Sigmoid colon (tissue), 7 donors: Measurements from ENCODE around the gene MEX3C. TPM values are rescaled to one million over a fixed set of nuclear protein-coding genes. Genes with fewer than 3 reads are reported as not detected.

ENCODE experiments used
- DNase-seq: peaks from one replicate; pipeline ENCODE4 v3.0.0-alpha.2; 2019
- H3K27ac ChIP-seq, 4 donors: fragments of 200-600 bp; sonication (generic); one replicate each; pipeline ENCODE4 v1.5.1; 2016 to 2019; ENCODE audit warnings: mild to moderate bottlenecking in 1 of 4
- H3K27me3 ChIP-seq, 3 donors: fragments of 200-600 bp; sonication (generic); one replicate each; pipeline ENCODE4 v1.5.1; 2019; ENCODE audit warnings: mild to moderate bottlenecking in 1 of 3
- H3K36me3 ChIP-seq, 4 donors: fragments of 200-600 bp; sonication (generic); one replicate each; pipeline ENCODE4 v1.5.1; 2016 to 2019
- H3K4me1 ChIP-seq, 4 donors: fragments of 200-600 bp; sonication (generic); one replicate each; pipeline ENCODE4 v1.5.1; 2017 to 2019
- H3K4me3 ChIP-seq, 4 donors: fragments of 200-600 bp; sonication (generic); one replicate each; pipeline ENCODE4 v1.5.1; 2017 to 2019; ENCODE audit warnings: mild to moderate bottlenecking in 2 of 4, moderate library complexity in 1 of 4
- H3K9me3 ChIP-seq, 4 donors: fragments of 200-600 bp in 3 of 4; sonication (generic) in 3 of 4; one replicate each; pipeline versions ENCODE4 v1.5.1 to v1.6.1; 2013 to 2019
- EP300 ChIP-seq, 4 donors: sonication (generic); formaldehyde crosslinking; IDR thresholded peaks; one replicate each; pipeline ENCODE4 v1.6.1; 2017; ENCODE audit warnings: antibody characterized with exemption in 4 of 4
- POLR2A ChIP-seq, 2 donors: fragments of 450-650 bp; IDR thresholded peaks; one replicate each; pipeline ENCODE4 v1.6.1; 2016; ENCODE audit warnings: antibody characterized with exemption in 2 of 2, mild to moderate bottlenecking in 2 of 2, moderate library complexity in 2 of 2
- POLR2AphosphoS5 ChIP-seq, 4 donors: sonication (generic); formaldehyde crosslinking; IDR thresholded peaks; one replicate each; pipeline ENCODE4 v1.6.1; 2017; ENCODE audit warnings: antibody characterized with exemption in 4 of 4
- WGBS, 2 donors: extraction: QIAGEN DNeasy Blood & Tissue Kit; methylation state at CpG; one replicate each; pipeline ENCODE4 v1.1.7; 2013; 5-methylcytosine and 5-hydroxymethylcytosine counted together
- intact Hi-C: fragments of 100-400 bp; cut with DNase I; formaldehyde crosslinking; loops from one replicate; pipeline ENCODE4 v1.15.1; 2023
- polyA plus RNA-seq, 3 donors: library from polyadenylated mRNA; stranded (reverse); fragments of 200-250 nt; gene quantifications; one replicate each; pipeline ENCODE4 v1.2.3, GENCODE V29; 2013
- total RNA-seq, 4 donors: library from RNA; depleted of rRNA; stranded (reverse); fragments of >200 nt; gene quantifications; one replicate each; pipeline ENCODE4 v1.1.0, GENCODE V29; 2016
- TF ChIP-seq, protein P1 (sequence below), 4 experiments: fragments of 450-650 bp in 3 of 4; fragments of 200-600 bp in 1 of 4; IDR thresholded peaks; one replicate each; pipeline ENCODE4 v1.5.1; 2016 to 2019; ENCODE audit warnings: antibody characterized with exemption in 4 of 4, mild to moderate bottlenecking in 3 of 4, moderate library complexity in 2 of 4
- donor health status: healthy with polysubstance abuse.
- donor health status: Bipolar disorder and iron deficiency.
- donor health status: healthy.

The MEX3C gene
- total and polyA plus RNA-seq, 7 donors, result 10.2 to 20.7 (median 18.4) TPM

DNA sequence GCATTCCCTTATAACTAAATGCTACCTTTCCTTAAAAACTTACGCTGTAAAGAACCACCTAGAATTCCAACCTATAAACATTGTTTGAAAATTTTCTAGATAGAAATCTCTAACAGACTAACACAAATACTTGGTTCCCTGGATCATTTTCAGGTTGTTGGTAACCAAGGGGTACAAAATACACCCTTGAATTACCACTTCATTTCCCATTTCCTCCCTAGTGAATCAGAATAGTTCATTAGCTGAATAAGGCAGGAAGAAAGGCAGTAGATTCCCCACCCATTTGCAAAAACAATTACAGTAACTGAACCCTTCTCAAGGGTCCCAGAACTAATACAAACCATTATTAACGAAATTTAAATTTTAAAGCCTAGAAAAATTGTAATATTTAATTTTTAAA lies 5.5 kb downstream of the MEX3C start:
- TF ChIP-seq EP300 (IDR thresholded peaks at IDR 0.05), result no peak
- no peak for TF ChIP-seq POLR2AphosphoS5 (IDR thresholded peaks at IDR 0.05)
- TF ChIP-seq POLR2A (IDR thresholded peaks at IDR 0.05), result no peak
- TF ChIP-seq, protein P1, sequence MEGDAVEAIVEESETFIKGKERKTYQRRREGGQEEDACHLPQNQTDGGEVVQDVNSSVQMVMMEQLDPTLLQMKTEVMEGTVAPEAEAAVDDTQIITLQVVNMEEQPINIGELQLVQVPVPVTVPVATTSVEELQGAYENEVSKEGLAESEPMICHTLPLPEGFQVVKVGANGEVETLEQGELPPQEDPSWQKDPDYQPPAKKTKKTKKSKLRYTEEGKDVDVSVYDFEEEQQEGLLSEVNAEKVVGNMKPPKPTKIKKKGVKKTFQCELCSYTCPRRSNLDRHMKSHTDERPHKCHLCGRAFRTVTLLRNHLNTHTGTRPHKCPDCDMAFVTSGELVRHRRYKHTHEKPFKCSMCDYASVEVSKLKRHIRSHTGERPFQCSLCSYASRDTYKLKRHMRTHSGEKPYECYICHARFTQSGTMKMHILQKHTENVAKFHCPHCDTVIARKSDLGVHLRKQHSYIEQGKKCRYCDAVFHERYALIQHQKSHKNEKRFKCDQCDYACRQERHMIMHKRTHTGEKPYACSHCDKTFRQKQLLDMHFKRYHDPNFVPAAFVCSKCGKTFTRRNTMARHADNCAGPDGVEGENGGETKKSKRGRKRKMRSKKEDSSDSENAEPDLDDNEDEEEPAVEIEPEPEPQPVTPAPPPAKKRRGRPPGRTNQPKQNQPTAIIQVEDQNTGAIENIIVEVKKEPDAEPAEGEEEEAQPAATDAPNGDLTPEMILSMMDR (IDR thresholded peaks at IDR 0.05), result no peak
- Histone ChIP-seq H3K4me3 (no peak overlapping the region), H3K36me3 (no peaks in the 10 kb centered on the region), H3K27ac (no peak overlapping the region), H3K27me3 (no peaks in the 10 kb centered on the region), H3K9me3 (no peaks in the 10 kb centered on the region), H3K4me1 (peaks cover 0 to 57% (median 44%) of the 10 kb centered on the region in 4 donors)
- WGBS, 2 donors, result 85 to 89% methylated on average over 2 of the region's 2 CpGs
- intact Hi-C loops, result loop anchor here (10.0 kb wide), 1 partner anchor 127 kb away; no protein-coding TSS in a partner anchor
- DNase-seq, result no peak

DNA sequence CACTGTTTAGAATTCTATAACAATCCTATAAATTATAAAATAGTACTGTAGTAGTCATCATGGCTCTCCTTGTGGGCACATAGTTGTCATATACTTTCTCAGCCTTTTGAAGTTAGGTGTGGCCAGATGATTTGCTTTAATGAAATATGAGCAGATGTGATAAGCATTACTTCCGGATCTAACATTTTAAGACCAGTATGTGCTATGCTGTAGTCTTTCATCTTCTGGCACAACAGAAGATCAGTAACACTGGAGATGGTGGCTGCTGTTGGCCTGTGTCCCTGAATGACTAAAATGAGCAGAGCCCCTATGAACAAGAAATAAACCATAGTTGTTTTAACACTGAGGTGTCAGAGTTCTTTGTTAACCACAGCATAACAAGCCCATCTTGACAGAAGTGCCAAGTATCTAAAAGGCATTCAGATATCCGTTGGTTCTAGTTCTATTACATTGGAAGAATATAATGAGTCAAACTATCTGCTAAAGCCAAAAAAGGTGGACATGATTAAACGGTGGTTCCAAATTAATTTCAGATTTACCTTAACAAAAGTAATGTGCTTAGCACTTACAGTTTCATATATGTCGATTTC lies 6.3 kb downstream of the MEX3C start:
- intact Hi-C loops, result loop anchor here (10.0 kb wide), 1 partner anchor 126 kb away; no protein-coding TSS in a partner anchor
- H3K9me3 ChIP-seq, result no peaks in the 10 kb centered on the region
- H3K36me3 ChIP-seq, result no peaks in the 10 kb centered on the region
- H3K4me3 ChIP-seq, result no peak overlapping the region
- no peak for DNase-seq
- no peak overlapping the region for H3K27ac ChIP-seq
- TF ChIP-seq EP300 (IDR thresholded peaks at IDR 0.05), result no peak
- 40 to 51% methylated on average over 4 of the region's 4 CpGs for WGBS, 2 donors
- H3K27me3 ChIP-seq, result no peaks in the 10 kb centered on the region
- peaks cover 0 to 64% (median 48%) of the 10 kb centered on the region in 4 donors for H3K4me1 ChIP-seq

DNA sequence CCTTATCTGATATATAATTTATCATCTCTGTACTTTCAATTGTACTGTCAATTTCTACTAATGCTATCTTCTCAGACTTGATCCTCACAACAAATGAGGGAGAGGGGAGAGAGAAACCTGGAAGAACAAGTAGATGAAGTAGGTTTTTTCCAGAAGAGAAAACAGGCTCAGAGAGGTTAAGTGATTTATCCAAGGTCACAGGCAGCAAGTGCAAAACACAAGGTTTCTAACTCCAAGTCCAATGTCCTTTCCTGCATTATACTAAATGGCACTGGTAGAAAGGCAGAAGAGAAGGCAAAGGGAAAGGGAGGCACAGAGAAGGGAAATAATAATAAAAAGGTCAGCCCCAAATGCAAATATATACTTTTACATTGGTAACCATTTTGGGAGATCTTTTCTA lies 7.5 kb downstream of the MEX3C start:
- H3K4me3 ChIP-seq, result no peak overlapping the region
- peaks cover 0 to 62% (median 41%) of the 10 kb centered on the region in 4 donors for H3K4me1 ChIP-seq
- no peaks in the 10 kb centered on the region for H3K36me3 ChIP-seq
- intact Hi-C loops, result loop anchor here (10.0 kb wide), 1 partner anchor 125 kb away; no protein-coding TSS in a partner anchor
- no peak for DNase-seq
- TF ChIP-seq POLR2A (IDR thresholded peaks at IDR 0.05) (no peak), EP300 (IDR thresholded peaks at IDR 0.05) (no peak), POLR2AphosphoS5 (IDR thresholded peaks at IDR 0.05) (no peak)
- TF ChIP-seq, protein P1 (IDR thresholded peaks at IDR 0.05), result no peak
- no peak overlapping the region for H3K27ac ChIP-seq
- no peaks in the 10 kb centered on the region for H3K27me3 ChIP-seq
- no peaks in the 10 kb centered on the region for H3K9me3 ChIP-seq

DNA sequence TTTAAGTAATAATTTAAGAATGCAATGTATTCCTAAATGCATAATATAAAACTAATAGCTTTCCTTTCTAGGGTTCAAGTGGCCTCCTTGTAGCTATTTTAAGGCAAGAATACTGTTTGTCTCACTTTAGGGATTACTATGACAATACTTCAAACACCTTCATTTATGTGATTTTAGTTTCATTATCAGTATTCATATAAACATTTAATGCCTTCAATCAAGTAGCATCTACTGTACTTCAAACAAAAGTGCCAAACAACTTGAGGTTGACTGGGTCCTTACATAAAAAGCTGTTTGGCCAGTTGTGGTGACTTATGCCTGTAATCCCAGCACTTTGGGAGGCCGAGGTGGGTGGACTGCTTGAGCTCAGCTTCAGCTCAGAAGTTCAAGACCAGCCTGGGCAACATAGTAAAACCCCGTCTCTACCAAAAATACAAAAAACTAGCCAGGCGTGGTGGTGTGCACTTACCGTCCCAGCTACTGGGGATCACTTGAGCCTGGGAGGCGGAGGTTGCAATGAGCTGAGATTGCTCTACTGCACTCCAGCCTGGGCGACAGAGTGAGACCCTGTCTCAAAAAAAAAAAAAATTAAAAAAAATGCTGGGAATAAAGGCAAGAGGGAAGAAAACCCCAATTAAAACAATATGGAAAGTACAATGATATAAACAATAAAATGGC lies 9.3 kb downstream of the MEX3C start:
- WGBS, 2 donors, result 75 to 88% methylated on average over 6 of the region's 6 CpGs
- H3K36me3 ChIP-seq, result no peaks in the 10 kb centered on the region
- no peak overlapping the region for H3K27ac ChIP-seq
- H3K27me3 ChIP-seq, result no peaks in the 10 kb centered on the region
- no peaks in the 10 kb centered on the region for H3K9me3 ChIP-seq
- intact Hi-C loops, result no loop called here
- H3K4me3 ChIP-seq, result no peak overlapping the region
- TF ChIP-seq POLR2A (IDR thresholded peaks at IDR 0.05) (no peak), EP300 (IDR thresholded peaks at IDR 0.05) (no peak), POLR2AphosphoS5 (IDR thresholded peaks at IDR 0.05) (no peak)
- TF ChIP-seq, protein P1 (IDR thresholded peaks at IDR 0.05), result no peak
- peaks cover 0 to 43% (median 24%) of the 10 kb centered on the region in 4 donors for H3K4me1 ChIP-seq
- DNase-seq, result no peak

DNA sequence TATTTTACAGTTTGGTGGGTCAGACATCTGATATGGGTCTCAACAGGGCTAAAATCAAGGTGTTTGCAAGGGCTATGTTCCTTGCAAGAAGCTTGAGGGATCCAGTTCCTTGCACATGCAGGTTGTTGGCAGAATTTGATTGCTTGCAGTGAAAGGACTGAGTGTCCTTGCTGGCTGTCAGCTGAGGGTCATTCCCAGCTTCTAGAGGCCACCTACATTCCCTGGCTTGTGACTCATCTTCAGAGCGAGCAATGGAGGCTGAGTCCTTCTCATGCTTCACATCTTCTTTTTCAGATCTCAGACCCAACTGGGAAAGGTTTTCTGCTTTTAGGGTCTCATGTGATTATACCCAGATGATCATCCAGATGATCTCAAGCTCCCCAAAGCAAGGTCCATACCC lies 12.4 kb downstream of the MEX3C start:
- no peaks in the 10 kb centered on the region for H3K9me3 ChIP-seq
- H3K36me3 ChIP-seq, result no peaks in the 10 kb centered on the region
- 93 to 98% methylated on average over 1 of the region's 1 CpG for WGBS, 2 donors
- no peak overlapping the region for H3K4me3 ChIP-seq
- TF ChIP-seq POLR2AphosphoS5 (IDR thresholded peaks at IDR 0.05) (no peak), POLR2A (IDR thresholded peaks at IDR 0.05) (no peak), EP300 (IDR thresholded peaks at IDR 0.05) (no peak)
- TF ChIP-seq, protein P1 (IDR thresholded peaks at IDR 0.05), result no peak
- peaks cover 0 to 16% (median 6%) of the 10 kb centered on the region in 4 donors for H3K4me1 ChIP-seq
- H3K27me3 ChIP-seq, result no peaks in the 10 kb centered on the region
- intact Hi-C loops, result no loop called here
- no peak for DNase-seq
- no peak overlapping the region for H3K27ac ChIP-seq
